HepG2 (cell line): ENCODE measurements around the gene COL13A1. TPM values are rescaled to one million over a fixed set of nuclear protein-coding genes. Genes with fewer than 3 reads are reported as not detected.

Experiments used
- ATAC-seq: fragments of 200-7000 bp; cut with Tn5 transposase; 3 replicates; pipeline ENCODE4 v1.9.1; 2020; ENCODE audit warnings: mild to moderate bottlenecking, moderate library complexity
- BruUV-seq: library from RNA; stranded (reverse); fragments of 400-500 nt; replicated peaks from 2 replicates; lab custom pipeline; 2021; lab: Mats Ljungman, UMichigan
- CTCF ChIA-PET: fragments of 300-600 bp; formaldehyde crosslinking; extraction: SDS; loops from one replicate; lab custom pipeline; 2021; ENCODE audit warnings: low total read pairs, inconsistent platforms, low intra/inter-chr PET ratio; lab: Yijun Ruan, JAX
- POLR2A ChIA-PET: fragments of 350-600 bp; sonication (Branson Sonifier 250); formaldehyde crosslinking; loops from one replicate; lab custom pipeline; 2020; ENCODE audit warnings: antibody characterized with exemption, inconsistent platforms; lab: Yijun Ruan, JAX
- DNase-seq: peaks from one replicate; pipeline ENCODE4 v3.0.0-alpha.2; 2015; ENCODE audit warnings: low spot score
- FAIRE-seq: peaks from 3 replicates; lab custom pipeline; 2011; peaks lifted over from hg19 to GRCh38; lab: Jason Lieb, UNC
- H2AFZ ChIP-seq: one replicate; pipeline ENCODE4 v1.6.1; 2011; ENCODE audit warnings: low read length, inconsistent platforms
- H3K27ac ChIP-seq: fragments of 300-600 bp; 3 replicates; pipeline ENCODE4 v1.8.0; 2011; ENCODE audit warnings: mixed run types, mild to moderate bottlenecking, mixed read lengths, low read length, inconsistent platforms; ENCODE audit not compliant: insufficient read depth; ENCODE audit errors: extremely low read length
- H3K27me3 ChIP-seq, 2 experiments: fragments of 200-600 bp in 1 of 2; 2 replicates in 1 of 2; 3 replicates in 1 of 2; pipeline versions ENCODE4 v1.6.0 to v1.8.0; 2011; ENCODE audit warnings: low read length in 2 of 2, mild to moderate bottlenecking in 2 of 2, moderate library complexity in 2 of 2, inconsistent platforms in 1 of 2; ENCODE audit not compliant: insufficient read depth in 2 of 2, control insufficient read depth in 1 of 2
- H3K36me3 ChIP-seq, 2 experiments: fragments of 200-600 bp in 1 of 2; replicated peaks in 1 of 2; 2 replicates in 1 of 2; 3 replicates in 1 of 2; pipeline versions ENCODE4 v1.5.1 to v1.8.0; 2011; ENCODE audit warnings: low read length in 2 of 2, inconsistent platforms in 1 of 2; ENCODE audit not compliant: insufficient read depth in 2 of 2, control insufficient read depth in 1 of 2
- H3K4me1 ChIP-seq: 2 replicates; pipeline ENCODE4 v1.5.1; 2012; ENCODE audit warnings: low read length, inconsistent platforms; ENCODE audit not compliant: insufficient read depth
- H3K4me2 ChIP-seq: 2 replicates; pipeline ENCODE4 v1.6.0; 2011; ENCODE audit warnings: low read depth, low read length, inconsistent platforms
- H3K4me3 ChIP-seq, 3 experiments: fragments of 200-600 bp in 1 of 3; sonication (generic), shearing (Covaris generic) in 1 of 3; replicated peaks in 1 of 3; 2 replicates each; pipeline ENCODE4 v1.5.1; 2011 to 2016; ENCODE audit warnings: low read length in 3 of 3, inconsistent platforms in 2 of 3, low read depth in 2 of 3, mild to moderate bottlenecking in 2 of 3, control low read depth in 1 of 3, mixed read lengths in 1 of 3; ENCODE audit not compliant: insufficient read depth in 1 of 3
- H3K79me2 ChIP-seq: one replicate; pipeline ENCODE4 v1.6.1; 2011; ENCODE audit warnings: low read length, inconsistent platforms; ENCODE audit not compliant: insufficient read depth
- H3K9ac ChIP-seq: 2 replicates; pipeline ENCODE4 v1.6.0; 2011; ENCODE audit warnings: mild to moderate bottlenecking, low read depth, low read length, inconsistent platforms; ENCODE audit not compliant: insufficient read depth
- H3K9me3 ChIP-seq: 2 replicates; pipeline ENCODE4 v1.5.1; 2012; ENCODE audit warnings: mild to moderate bottlenecking, low read length
- H4K20me1 ChIP-seq: 2 replicates; pipeline ENCODE4 v1.6.0; 2011; ENCODE audit warnings: inconsistent platforms, mild to moderate bottlenecking, low read length, moderate library complexity; ENCODE audit not compliant: insufficient read depth
- ASH2L ChIP-seq: fragments of 300-600, 200-600 bp; sonication (generic); IDR thresholded peaks from 2 replicates; pipeline ENCODE4 v1.7.0; 2017; ENCODE audit warnings: low read depth, mild to moderate bottlenecking, moderate library complexity, mixed read lengths, low read length; ENCODE audit not compliant: insufficient read length
- ATM ChIP-seq: fragments of 450-650 bp; IDR thresholded peaks from 2 replicates; pipeline ENCODE4 v1.7.1; 2017; ENCODE audit warnings: mild to moderate bottlenecking, borderline replicate concordance
- CBX1 ChIP-seq: IDR thresholded peaks from one replicate; pipeline ENCODE4 v1.6.1; 2016; ENCODE audit warnings: antibody characterized with exemption, low read depth
- CEBPZ ChIP-seq: IDR thresholded peaks from 2 replicates; pipeline ENCODE4 v1.6.1; 2012; ENCODE audit warnings: low read length, improper control_type of control experiment
- DR1 ChIP-seq: sonication (generic); formaldehyde crosslinking; IDR thresholded peaks from 2 replicates; pipeline ENCODE4 v1.8.0; 2021; ENCODE audit warnings: mild to moderate bottlenecking, missing genetic modification reagents, inconsistent platforms
- HBP1 ChIP-seq: IDR thresholded peaks from 2 replicates; pipeline ENCODE4 v1.6.1; 2016; ENCODE audit warnings: low read depth, control low read depth
- LRRFIP1 ChIP-seq: sonication (generic); formaldehyde crosslinking; conservative IDR thresholded peaks from 2 replicates; pipeline ENCODE4 v1.4.0; 2020; ENCODE audit warnings: missing genetic modification reagents
- MAZ ChIP-seq, 2 experiments: sonication (generic) in 1 of 2; formaldehyde crosslinking in 1 of 2; IDR thresholded peaks; 2 replicates each; pipeline versions ENCODE4 v1.5.0 to v1.6.1; 2012 to 2020; ENCODE audit warnings: low read depth in 2 of 2, mild to moderate bottlenecking in 2 of 2, borderline replicate concordance in 1 of 2, improper control_type of control experiment in 1 of 2, low read length in 1 of 2, missing genetic modification reagents in 1 of 2, moderate library complexity in 1 of 2
- MED8 ChIP-seq: sonication (generic); formaldehyde crosslinking; IDR thresholded peaks from 2 replicates; pipeline ENCODE4 v1.8.1; 2023; ENCODE audit warnings: mild to moderate bottlenecking, missing genetic modification reagents; ENCODE audit not compliant: insufficient replicate concordance
- NR2F2 ChIP-seq: IDR thresholded peaks from 2 replicates; pipeline ENCODE4 v1.6.1; 2012; ENCODE audit warnings: low read depth, inconsistent platforms, borderline replicate concordance
- PCBP1 ChIP-seq: fragments of 200-400 bp; formaldehyde crosslinking; IDR thresholded peaks from 2 replicates; pipeline ENCODE4 v1.6.1; 2017; ENCODE audit warnings: mild to moderate bottlenecking, low read depth, low read length, borderline replicate concordance
- SOX5 ChIP-seq: IDR thresholded peaks from 2 replicates; pipeline ENCODE4 v1.6.1; 2016; ENCODE audit warnings: borderline replicate concordance
- TBL1XR1 ChIP-seq: fragments of 150-350 bp; IDR thresholded peaks from 2 replicates; pipeline ENCODE4 v1.6.1; 2014; ENCODE audit warnings: borderline replicate concordance, low read length; ENCODE audit not compliant: partially characterized antibody
- TBX2 ChIP-seq: sonication (generic); formaldehyde crosslinking; IDR thresholded peaks from 2 replicates; pipeline ENCODE4 v1.5.0; 2020; ENCODE audit warnings: missing genetic modification reagents, mild to moderate bottlenecking, borderline replicate concordance
- TGIF2 ChIP-seq: IDR thresholded peaks from 2 replicates; pipeline ENCODE4 v1.6.1; 2016; ENCODE audit warnings: control low read depth, missing compliant biosample characterization
- THYN1 ChIP-seq: sonication (generic); formaldehyde crosslinking; IDR thresholded peaks from 2 replicates; pipeline ENCODE4 v1.8.1; 2023; ENCODE audit warnings: low read depth, mild to moderate bottlenecking, moderate library complexity, missing genetic modification reagents, borderline replicate concordance
- ZEB1 ChIP-seq: IDR thresholded peaks from 2 replicates; pipeline ENCODE4 v1.6.1; 2012; ENCODE audit warnings: mild to moderate bottlenecking, low read depth, inconsistent platforms; ENCODE audit not compliant: insufficient replicate concordance
- ZKSCAN5 ChIP-seq: sonication (generic); formaldehyde crosslinking; IDR thresholded peaks from 2 replicates; pipeline ENCODE4 v1.5.1; 2020; ENCODE audit warnings: mild to moderate bottlenecking, missing genetic modification reagents
- ZNF256 ChIP-seq: sonication (generic); formaldehyde crosslinking; conservative IDR thresholded peaks from 2 replicates; pipeline ENCODE4 v1.4.0; 2020; ENCODE audit warnings: missing genetic modification reagents
- WGBS: methylation state at CpG from one replicate; pipeline ENCODE4 v1.1.6; 2017; ENCODE audit warnings: low lambda C conversion rate; 5-methylcytosine and 5-hydroxymethylcytosine counted together
- in situ Hi-C: cut with HindIII; loops from 2 replicates; pipeline ENCODE4 v1.10.0; 2017; ENCODE audit warnings: low pct_unique_long_range_greater_than_20kb; ENCODE audit not compliant: extremely low pct_ligation_motif_present
- intact Hi-C: fragments of 100-400 bp; cut with micrococcal nuclease; formaldehyde crosslinking; loops from one replicate; pipeline ENCODE4 v1.10.0; 2022; ENCODE audit not compliant: unreplicated experiment
- polyA plus RNA-seq, 8 experiments: library from polyadenylated mRNA; depleted of rRNA in 3 of 8; stranded (reverse) in 7 of 8; unstranded in 1 of 8; fragments of >200 nt; fragmentation: Illumina TruSeq in 4 of 8; extraction: Trizol in 4 of 8; gene quantifications; 2 replicates each; pipeline versions ENCODE4 v1.2.1 to v1.2.3, GENCODE V29; 2011 to 2016; ENCODE audit warnings: low read depth in 4 of 8, missing spikeins in 1 of 8, mixed read lengths in 1 of 8; ENCODE audit not compliant: insufficient read depth in 1 of 8
- total RNA-seq, 5 experiments: library from RNA; depleted of rRNA; stranded (reverse); fragments of >200 nt; fragmentation: Illumina TruSeq; extraction: Trizol; gene quantifications; 2 replicates each; pipeline ENCODE4 v1.2.3, GENCODE V29; 2016; ENCODE audit warnings: low read depth in 1 of 5

COL13A1 gene
- total and polyA plus RNA-seq, 2 of the 13 experiments (the other 11 are each of a cell fraction or from before 2014, with no cell fraction given), result 0.07 TPM; not detected in 1

GRCh38 chr10:69959911-69960310, 158.2 kb downstream of the COL13A1 start:
- H3K36me3 ChIP-seq, result no peaks in the 10 kb centered on the region
- no peak for ATAC-seq
- no peak overlapping the region for H3K27ac ChIP-seq
- intact Hi-C loops (no loop called here), in situ Hi-C loops (no loop called here)
- peaks cover 9% of the 10 kb centered on the region; the same call in 1 of the 2 replicates for H3K4me1 ChIP-seq
- H3K79me2 ChIP-seq, result no peaks in the 10 kb centered on the region
- no peaks in the 10 kb centered on the region for H3K9me3 ChIP-seq
- no peaks in the 10 kb centered on the region for H4K20me1 ChIP-seq
- peaks cover 5 to 62% of the 10 kb centered on the region in 2 experiments; a peak in 3 of 5 replicates for H3K27me3 ChIP-seq
- no peak overlapping the region for H3K9ac ChIP-seq
- H3K4me3 ChIP-seq, result no peak overlapping the region
- DNase-seq, result no peak
- H2AFZ ChIP-seq, result no peak overlapping the region
- BruUV-seq, result no TSS peak
- FAIRE-seq, result no peak
- ChIA-PET POLR2A (no interaction called here), CTCF (no interaction called here)
- H3K4me2 ChIP-seq, result no peak overlapping the region
- WGBS, result 56% methylated on average over 8 of the region's 8 CpGs
- TF ChIP-seq ZNF256, result no peak
- TF ChIP-seq ZEB1, result no peak
- no peak for TF ChIP-seq TBL1XR1
- no peak for TF ChIP-seq LRRFIP1 (CRISPR knock-in tag)
- no peak for TF ChIP-seq NR2F2
- no peak for TF ChIP-seq TGIF2 (CRISPR knock-in tag)
- TF ChIP-seq CBX1, result no peak
- TF ChIP-seq HBP1, result no peak
- no peak for TF ChIP-seq MED8 (CRISPR knock-in tag)
- TF ChIP-seq MAZ (IDR thresholded peaks at IDR 0.05; ENCODE audit: borderline replicate concordance, low read depth, low read length), result no peak
- TF ChIP-seq MAZ (CRISPR knock-in tag; IDR thresholded peaks at IDR 0.05; ENCODE audit: low read depth), result no peak
- no peak for TF ChIP-seq THYN1 (CRISPR knock-in tag)
- no peak for TF ChIP-seq CEBPZ
- TF ChIP-seq TBX2 (CRISPR knock-in tag), result no peak
- TF ChIP-seq DR1, result no peak
- no peak for TF ChIP-seq PCBP1
- no peak for TF ChIP-seq ZKSCAN5 (CRISPR knock-in tag)
- no peak for TF ChIP-seq ASH2L
- TF ChIP-seq ATM, result no peak
- no peak for TF ChIP-seq SOX5 (CRISPR knock-in tag)
